ENCODE data around the gene CCDC54. TPM values are rescaled to one million over a fixed set of nuclear protein-coding genes. Genes with fewer than 3 reads are reported as not detected.

Gene CCDC54
- total RNA-seq, 2 donors from 2014 or later: not detected

DNA sequence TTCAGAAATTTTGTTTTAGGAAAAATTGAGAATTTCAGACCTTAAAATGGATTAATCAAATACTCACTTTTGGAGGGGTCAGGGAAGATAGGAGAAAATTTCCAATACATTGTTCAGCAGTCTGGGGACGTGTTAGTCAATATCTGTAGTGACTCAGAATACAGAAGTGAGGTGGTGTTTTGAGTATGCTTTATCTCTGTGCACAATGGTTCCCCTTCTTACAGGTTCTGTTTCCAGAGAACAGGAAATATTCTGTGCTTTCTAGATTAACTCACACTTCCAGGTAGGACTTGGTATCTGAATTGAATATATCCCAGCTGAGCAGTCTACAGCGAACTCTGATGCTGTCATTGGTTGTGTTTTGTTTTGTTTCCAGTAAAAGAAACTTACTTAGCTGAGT lies 30.7 kb upstream of the CCDC54 start:
- TF ChIP-seq, protein P1, sequence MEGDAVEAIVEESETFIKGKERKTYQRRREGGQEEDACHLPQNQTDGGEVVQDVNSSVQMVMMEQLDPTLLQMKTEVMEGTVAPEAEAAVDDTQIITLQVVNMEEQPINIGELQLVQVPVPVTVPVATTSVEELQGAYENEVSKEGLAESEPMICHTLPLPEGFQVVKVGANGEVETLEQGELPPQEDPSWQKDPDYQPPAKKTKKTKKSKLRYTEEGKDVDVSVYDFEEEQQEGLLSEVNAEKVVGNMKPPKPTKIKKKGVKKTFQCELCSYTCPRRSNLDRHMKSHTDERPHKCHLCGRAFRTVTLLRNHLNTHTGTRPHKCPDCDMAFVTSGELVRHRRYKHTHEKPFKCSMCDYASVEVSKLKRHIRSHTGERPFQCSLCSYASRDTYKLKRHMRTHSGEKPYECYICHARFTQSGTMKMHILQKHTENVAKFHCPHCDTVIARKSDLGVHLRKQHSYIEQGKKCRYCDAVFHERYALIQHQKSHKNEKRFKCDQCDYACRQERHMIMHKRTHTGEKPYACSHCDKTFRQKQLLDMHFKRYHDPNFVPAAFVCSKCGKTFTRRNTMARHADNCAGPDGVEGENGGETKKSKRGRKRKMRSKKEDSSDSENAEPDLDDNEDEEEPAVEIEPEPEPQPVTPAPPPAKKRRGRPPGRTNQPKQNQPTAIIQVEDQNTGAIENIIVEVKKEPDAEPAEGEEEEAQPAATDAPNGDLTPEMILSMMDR (IDR thresholded peaks at IDR 0.05): no peak
- no peak for ATAC-seq (ENCODE audit: insufficient number of reproducible peaks, low FRiP score, low read depth)
- no peak overlapping the region for H3K27ac ChIP-seq

DNA sequence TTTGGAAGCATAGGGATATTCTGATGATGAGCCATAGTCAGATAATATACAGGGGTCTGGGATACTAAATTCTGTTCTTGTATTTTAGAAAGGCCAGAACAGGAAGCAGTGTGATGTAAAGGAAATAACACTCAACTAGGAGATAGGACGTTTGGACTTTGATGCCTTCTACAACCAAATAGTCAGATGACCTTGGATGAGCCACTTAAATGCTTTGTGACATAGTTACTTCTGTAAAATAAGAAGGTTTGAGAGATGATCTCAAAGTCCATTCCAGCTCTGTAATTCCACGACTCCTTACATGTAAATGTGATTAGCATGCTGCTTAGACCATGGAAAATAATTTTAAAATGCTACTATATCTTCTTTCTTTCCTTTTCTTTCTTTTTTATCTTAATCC lies 29.5 kb upstream of the CCDC54 start:
- Histone ChIP-seq H3K27ac (no peak overlapping the region), H3K36me3 (no peaks in the 10 kb centered on the region), H3K9me3 (no peaks in the 10 kb centered on the region), H3K4me3 (no peak overlapping the region), H3K27me3 (replicated peaks; ENCODE audit: insufficient read depth) (no peaks in the 10 kb centered on the region), H3K4me1 (ENCODE audit: control insufficient read depth in 1 of 2, low read depth in 2 of 2) (no peaks in the 10 kb centered on the region)
- no peak for ATAC-seq (ENCODE audit: insufficient number of reproducible peaks, low FRiP score, low read depth)
- DNase-seq (ENCODE audit: low spot score): no peak
- TF ChIP-seq, protein P1 (IDR thresholded peaks at IDR 0.05): no peak

More for the DNA sequence above, 30.7 kb upstream of the CCDC54 start:
- H3K9me3 ChIP-seq: no peaks in the 10 kb centered on the region
- no peaks in the 10 kb centered on the region for H3K36me3 ChIP-seq
- no peaks in the 10 kb centered on the region for H3K27me3 ChIP-seq (replicated peaks; ENCODE audit: insufficient read depth)
- H3K4me3 ChIP-seq: no peak overlapping the region
- no peak for DNase-seq (ENCODE audit: low spot score)
- no peaks in the 10 kb centered on the region for H3K4me1 ChIP-seq (ENCODE audit: control insufficient read depth in 1 of 2, low read depth in 2 of 2)

DNA sequence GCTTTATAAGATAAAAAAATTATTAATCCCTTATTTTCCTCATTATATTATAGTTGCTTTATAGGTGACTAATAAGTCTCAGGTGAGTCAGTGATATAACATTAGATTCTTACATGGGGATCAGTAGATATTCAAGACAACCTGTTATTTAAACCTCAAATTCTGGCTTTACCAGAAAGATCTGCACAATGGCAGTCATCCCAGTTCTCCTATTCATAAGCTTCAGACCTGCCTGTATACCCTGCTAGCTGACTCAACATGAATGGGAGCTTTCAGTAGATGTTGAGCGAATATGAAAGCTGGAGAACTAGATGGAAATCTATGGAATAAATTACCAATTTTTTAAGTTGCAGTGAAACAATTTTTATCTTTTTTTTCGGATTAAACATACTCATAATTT lies 20.5 kb upstream of the CCDC54 start:
- H3K27me3 ChIP-seq (replicated peaks; ENCODE audit: insufficient read depth): no peaks in the 10 kb centered on the region
- no peaks in the 10 kb centered on the region for H3K4me1 ChIP-seq (ENCODE audit: control insufficient read depth in 1 of 2, low read depth in 2 of 2)
- H3K4me3 ChIP-seq: no peak overlapping the region
- TF ChIP-seq, protein P1 (IDR thresholded peaks at IDR 0.05): no peak
- H3K36me3 ChIP-seq: no peaks in the 10 kb centered on the region
- no peak for DNase-seq (ENCODE audit: low spot score)
- ATAC-seq (ENCODE audit: insufficient number of reproducible peaks, low FRiP score, low read depth): no peak
- H3K27ac ChIP-seq: no peak overlapping the region
- H3K9me3 ChIP-seq: no peaks in the 10 kb centered on the region

DNA sequence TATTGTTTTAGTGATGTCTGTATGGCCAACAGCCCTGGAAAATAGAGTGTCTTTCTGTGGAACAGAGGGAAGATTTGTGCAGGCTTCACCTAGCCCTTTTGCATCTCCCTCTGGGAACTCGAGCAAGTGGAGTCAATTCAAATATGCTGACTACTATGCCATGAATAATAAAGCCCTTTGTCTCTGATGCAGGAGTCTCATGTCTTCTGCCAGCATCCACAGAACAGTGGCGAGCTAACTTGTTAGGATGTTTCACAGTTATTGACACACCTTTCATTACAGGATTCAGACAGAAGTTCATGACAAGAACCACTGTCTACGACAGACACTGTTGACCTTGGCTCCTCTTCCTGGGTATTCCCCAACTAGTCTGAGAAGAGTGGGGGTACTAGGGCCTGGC lies 15.6 kb upstream of the CCDC54 start:
- H3K27ac ChIP-seq: no peak overlapping the region
- no peaks in the 10 kb centered on the region for H3K4me1 ChIP-seq (ENCODE audit: control insufficient read depth in 1 of 2, low read depth in 2 of 2)
- TF ChIP-seq, protein P1 (IDR thresholded peaks at IDR 0.05): no peak
- ATAC-seq (ENCODE audit: insufficient number of reproducible peaks, low FRiP score, low read depth) (no peak), DNase-seq (ENCODE audit: low spot score) (no peak)
- no peaks in the 10 kb centered on the region for H3K36me3 ChIP-seq
- H3K4me3 ChIP-seq: no peak overlapping the region
- H3K27me3 ChIP-seq (replicated peaks; ENCODE audit: insufficient read depth): no peaks in the 10 kb centered on the region
- no peaks in the 10 kb centered on the region for H3K9me3 ChIP-seq

DNA sequence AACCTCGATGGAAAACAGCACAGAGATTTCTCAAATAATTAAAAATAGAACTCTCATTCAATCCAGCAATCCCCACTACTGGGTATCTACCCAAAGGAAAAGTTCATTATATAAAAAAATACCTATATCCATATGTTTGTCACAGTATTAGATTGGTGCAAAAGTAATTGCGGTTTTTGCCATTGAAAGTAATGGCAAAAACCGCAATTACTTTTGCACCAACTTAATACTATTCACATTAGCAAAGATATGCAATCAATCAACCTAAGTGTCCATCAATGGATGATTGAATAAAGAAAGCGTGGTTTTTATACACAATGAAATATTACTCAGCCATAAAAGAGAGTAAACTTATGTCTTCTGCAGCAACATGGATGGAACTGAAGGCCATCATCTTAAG lies 12.2 kb upstream of the CCDC54 start:
- no peak overlapping the region for H3K27ac ChIP-seq
- TF ChIP-seq, protein P1 (IDR thresholded peaks at IDR 0.05): no peak
- H3K27me3 ChIP-seq (replicated peaks; ENCODE audit: insufficient read depth): no peaks in the 10 kb centered on the region
- no peaks in the 10 kb centered on the region for H3K4me1 ChIP-seq (ENCODE audit: control insufficient read depth in 1 of 2, low read depth in 2 of 2)
- no peaks in the 10 kb centered on the region for H3K9me3 ChIP-seq
- ATAC-seq (ENCODE audit: insufficient number of reproducible peaks, low FRiP score, low read depth): no peak
- H3K4me3 ChIP-seq: no peak overlapping the region
- DNase-seq (ENCODE audit: low spot score): no peak
- no peaks in the 10 kb centered on the region for H3K36me3 ChIP-seq
